Measurements from ENCODE around the gene CHIC1.
A peak's percentile ranks its signal among the peaks of the same experiment; 100 is the strongest.
"Not testable (repeated sequence)": the region's sequence is repeated elsewhere in the genome, so short reads cannot be mapped to it uniquely, and the experiment has no call there.

Gene CHIC1

GRCh38 chrX:73562458-73562857 lies 539 bp upstream of the CHIC1 start:
- DNase-seq (ENCODE audit: low read depth) = no peak
- no peak for TF ChIP-seq CTCF (IDR thresholded peaks at IDR 0.05; ENCODE audit: control insufficient read depth, extremely low read depth, insufficient read depth)
- peak overlapping the region; percentile 71 for H3K4me3 ChIP-seq (ENCODE audit: low read depth, low read length)

GRCh38 chrX:73563738-73564068 lies 706 bp downstream of the CHIC1 start:
- no peak for TF ChIP-seq CTCF (IDR thresholded peaks at IDR 0.05; ENCODE audit: control insufficient read depth, extremely low read depth, insufficient read depth)
- no peak for DNase-seq (ENCODE audit: low read depth)
- peak overlapping the region; percentile 71 for H3K4me3 ChIP-seq (ENCODE audit: low read depth, low read length)

- TF ChIP-seq CTCF (IDR thresholded peaks at IDR 0.05; ENCODE audit: control insufficient read depth, extremely low read depth, insufficient read depth) = no peak
- no peak for DNase-seq (ENCODE audit: low read depth)
- H3K4me3 ChIP-seq (ENCODE audit: low read depth, low read length) = no peak overlapping the region
Observed at GRCh38 chrX:73577361-73577760, 14.4 kb downstream of the CHIC1 start.

- DNase-seq (ENCODE audit: low read depth) = no peak
- TF ChIP-seq CTCF (IDR thresholded peaks at IDR 0.05; ENCODE audit: control insufficient read depth, extremely low read depth, insufficient read depth) = no peak
- H3K4me3 ChIP-seq (ENCODE audit: low read depth, low read length) = no peak overlapping the region
Observed at GRCh38 chrX:73581002-73581628, 18.1 kb downstream of the CHIC1 start.

- not testable (repeated sequence) for H3K4me3 ChIP-seq (ENCODE audit: low read depth, low read length); DNase-seq (ENCODE audit: low read depth)
Observed at GRCh38 chrX:73597758-73598157, 34.8 kb downstream of the CHIC1 start.

- DNase-seq (ENCODE audit: low read depth) = no peak
- TF ChIP-seq CTCF (IDR thresholded peaks at IDR 0.05; ENCODE audit: control insufficient read depth, extremely low read depth, insufficient read depth) = no peak
- H3K4me3 ChIP-seq (ENCODE audit: low read depth, low read length) = no peak overlapping the region
Observed at GRCh38 chrX:73615022-73615421, 52.0 kb downstream of the CHIC1 start.

- H3K4me3 ChIP-seq (ENCODE audit: low read depth, low read length); DNase-seq (ENCODE audit: low read depth): not testable (repeated sequence)
Observed at GRCh38 chrX:73641669-73642068, 78.7 kb downstream of the CHIC1 start.

- H3K4me3 ChIP-seq (ENCODE audit: low read depth, low read length) = no peak overlapping the region
- TF ChIP-seq CTCF (IDR thresholded peaks at IDR 0.05; ENCODE audit: control insufficient read depth, extremely low read depth, insufficient read depth) = no peak
- DNase-seq (ENCODE audit: low read depth) = no peak
Observed at GRCh38 chrX:73647212-73647611, 84.2 kb downstream of the CHIC1 start.
